ENCODE measurements around the gene RPS26.
A peak's percentile ranks its signal among the peaks of the same experiment; 100 is the strongest.

RPS26 gene

GRCh38 chr12:56004211-56004610, 37.5 kb upstream of the RPS26 start:
- H3K36me3 ChIP-seq (ENCODE audit: control insufficient read depth in 2 of 2, insufficient read depth in 2 of 2, low read length in 2 of 2) = peaks cover 9 to 11% of the 10 kb centered on the region in 2 donors
- peaks cover 12% of the 10 kb centered on the region for H3K4me1 ChIP-seq (ENCODE audit: control insufficient read depth, insufficient read depth, low read length)
- no peaks in the 10 kb centered on the region for H3K9me3 ChIP-seq (ENCODE audit: control insufficient read depth in 2 of 2, low read length in 2 of 2)
- H3K4me3 ChIP-seq (ENCODE audit: low read length in 2 of 2) = no peak overlapping the region
- H3K27ac ChIP-seq (ENCODE audit: low read length) = no peak overlapping the region
- no peak overlapping the region for H3K9ac ChIP-seq (ENCODE audit: low read length in 2 of 2)
- no peaks in the 10 kb centered on the region for H3K27me3 ChIP-seq (ENCODE audit: control insufficient read depth in 1 of 2, insufficient read depth in 2 of 2, low read length in 2 of 2)

- peaks cover 12% of the 10 kb centered on the region for H3K4me1 ChIP-seq (ENCODE audit: control insufficient read depth, insufficient read depth, low read length)
- H3K9ac ChIP-seq (ENCODE audit: low read length in 2 of 2) = peak overlapping the region; percentile 69 to 74
- H3K27ac ChIP-seq (ENCODE audit: low read length) = peak overlapping the region; percentile 77
- H3K4me3 ChIP-seq (ENCODE audit: low read length in 2 of 2) = peak overlapping the region; percentile 79 to 87
- H3K27me3 ChIP-seq (ENCODE audit: control insufficient read depth in 1 of 2, insufficient read depth in 2 of 2, low read length in 2 of 2) = no peaks in the 10 kb centered on the region
- no peaks in the 10 kb centered on the region for H3K9me3 ChIP-seq (ENCODE audit: control insufficient read depth in 2 of 2, low read length in 2 of 2)
- H3K36me3 ChIP-seq (ENCODE audit: control insufficient read depth in 2 of 2, insufficient read depth in 2 of 2, low read length in 2 of 2) = peaks cover 8 to 12% of the 10 kb centered on the region in 2 donors
These were observed 33.9 kb upstream of the RPS26 start for GRCh38 chr12:56007564-56008559.

- Histone ChIP-seq H3K27me3 (ENCODE audit: control insufficient read depth in 1 of 2, insufficient read depth in 2 of 2, low read length in 2 of 2) (no peaks in the 10 kb centered on the region), H3K9ac (ENCODE audit: low read length in 2 of 2) (no peak overlapping the region), H3K36me3 (ENCODE audit: control insufficient read depth in 2 of 2, insufficient read depth in 2 of 2, low read length in 2 of 2) (peaks cover 0 to 8% of the 10 kb centered on the region in 2 donors), H3K27ac (ENCODE audit: low read length) (peak overlapping the region; percentile 24), H3K4me1 (ENCODE audit: control insufficient read depth, insufficient read depth, low read length) (peaks cover 12% of the 10 kb centered on the region), H3K9me3 (ENCODE audit: control insufficient read depth in 2 of 2, low read length in 2 of 2) (no peaks in the 10 kb centered on the region), H3K4me3 (ENCODE audit: low read length in 2 of 2) (no peak overlapping the region)
These were observed 31.6 kb upstream of the RPS26 start for GRCh38 chr12:56010111-56010570.

GRCh38 chr12:56011509-56012090, 30.1 kb upstream of the RPS26 start:
- Histone ChIP-seq H3K27me3 (ENCODE audit: control insufficient read depth in 1 of 2, insufficient read depth in 2 of 2, low read length in 2 of 2) (no peaks in the 10 kb centered on the region), H3K27ac (ENCODE audit: low read length) (no peak overlapping the region)

GRCh38 chr12:56013482-56013881, 28.2 kb upstream of the RPS26 start:
- Histone ChIP-seq H3K9me3 (ENCODE audit: control insufficient read depth in 2 of 2, low read length in 2 of 2) (no peaks in the 10 kb centered on the region), H3K36me3 (ENCODE audit: control insufficient read depth in 2 of 2, insufficient read depth in 2 of 2, low read length in 2 of 2) (peaks cover 5 to 8% of the 10 kb centered on the region in 2 donors), H3K4me3 (ENCODE audit: low read length in 2 of 2) (no peak overlapping the region), H3K9ac (ENCODE audit: low read length in 2 of 2) (no peak overlapping the region), H3K27ac (ENCODE audit: low read length) (no peak overlapping the region), H3K27me3 (ENCODE audit: control insufficient read depth in 1 of 2, insufficient read depth in 2 of 2, low read length in 2 of 2) (no peaks in the 10 kb centered on the region), H3K4me1 (ENCODE audit: control insufficient read depth, insufficient read depth, low read length) (no peaks in the 10 kb centered on the region)

More at GRCh38 chr12:56011509-56012090, 30.1 kb upstream of the RPS26 start:
- H3K9ac ChIP-seq (ENCODE audit: low read length in 2 of 2) = no peak overlapping the region
- H3K9me3 ChIP-seq (ENCODE audit: control insufficient read depth in 2 of 2, low read length in 2 of 2) = no peaks in the 10 kb centered on the region
- peaks cover 0 to 8% of the 10 kb centered on the region in 2 donors for H3K36me3 ChIP-seq (ENCODE audit: control insufficient read depth in 2 of 2, insufficient read depth in 2 of 2, low read length in 2 of 2)
- H3K4me1 ChIP-seq (ENCODE audit: control insufficient read depth, insufficient read depth, low read length) = peaks cover 12% of the 10 kb centered on the region
- H3K4me3 ChIP-seq (ENCODE audit: low read length in 2 of 2) = no peak overlapping the region

GRCh38 chr12:56014205-56014604, 27.5 kb upstream of the RPS26 start:
- no peaks in the 10 kb centered on the region for H3K4me1 ChIP-seq (ENCODE audit: control insufficient read depth, insufficient read depth, low read length)
- no peak overlapping the region for H3K9ac ChIP-seq (ENCODE audit: low read length in 2 of 2)
- H3K27me3 ChIP-seq (ENCODE audit: control insufficient read depth in 1 of 2, insufficient read depth in 2 of 2, low read length in 2 of 2) = no peaks in the 10 kb centered on the region
- no peak overlapping the region for H3K4me3 ChIP-seq (ENCODE audit: low read length in 2 of 2)
- H3K36me3 ChIP-seq (ENCODE audit: control insufficient read depth in 2 of 2, insufficient read depth in 2 of 2, low read length in 2 of 2) = peaks cover 5 to 8% of the 10 kb centered on the region in 2 donors
- no peak overlapping the region for H3K27ac ChIP-seq (ENCODE audit: low read length)
- no peaks in the 10 kb centered on the region for H3K9me3 ChIP-seq (ENCODE audit: control insufficient read depth in 2 of 2, low read length in 2 of 2)

- H3K27me3 ChIP-seq (ENCODE audit: control insufficient read depth in 1 of 2, insufficient read depth in 2 of 2, low read length in 2 of 2) = no peaks in the 10 kb centered on the region
- H3K36me3 ChIP-seq (ENCODE audit: control insufficient read depth in 2 of 2, insufficient read depth in 2 of 2, low read length in 2 of 2) = peaks cover 0 to 5% of the 10 kb centered on the region in 2 donors
- H3K9me3 ChIP-seq (ENCODE audit: control insufficient read depth in 2 of 2, low read length in 2 of 2) = no peaks in the 10 kb centered on the region
- peaks cover 24% of the 10 kb centered on the region for H3K4me1 ChIP-seq (ENCODE audit: control insufficient read depth, insufficient read depth, low read length)
- H3K27ac ChIP-seq (ENCODE audit: low read length) = no peak overlapping the region
- no peak overlapping the region for H3K4me3 ChIP-seq (ENCODE audit: low read length in 2 of 2)
- H3K9ac ChIP-seq (ENCODE audit: low read length in 2 of 2) = no peak overlapping the region
These were observed 24.5 kb upstream of the RPS26 start for GRCh38 chr12:56017181-56017580.

GRCh38 chr12:56018356-56018755, 23.4 kb upstream of the RPS26 start:
- Histone ChIP-seq H3K36me3 (ENCODE audit: control insufficient read depth in 2 of 2, insufficient read depth in 2 of 2, low read length in 2 of 2) (peaks cover 0 to 5% of the 10 kb centered on the region in 2 donors), H3K27me3 (ENCODE audit: control insufficient read depth in 1 of 2, insufficient read depth in 2 of 2, low read length in 2 of 2) (no peaks in the 10 kb centered on the region), H3K9ac (ENCODE audit: low read length in 2 of 2) (no peak overlapping the region), H3K27ac (ENCODE audit: low read length) (no peak overlapping the region), H3K9me3 (ENCODE audit: control insufficient read depth in 2 of 2, low read length in 2 of 2) (no peaks in the 10 kb centered on the region), H3K4me1 (ENCODE audit: control insufficient read depth, insufficient read depth, low read length) (peaks cover 26% of the 10 kb centered on the region), H3K4me3 (ENCODE audit: low read length in 2 of 2) (no peak overlapping the region)

- Histone ChIP-seq H3K27ac (ENCODE audit: low read length) (peak within 1 kb of the TSS; percentile 85), H3K36me3 (ENCODE audit: control insufficient read depth in 2 of 2, insufficient read depth in 2 of 2, low read length in 2 of 2) (peaks cover 8 to 12% of the 10 kb centered on the region in 2 donors), H3K9me3 (ENCODE audit: control insufficient read depth in 2 of 2, low read length in 2 of 2) (no peaks in the 10 kb centered on the region), H3K27me3 (ENCODE audit: control insufficient read depth in 1 of 2, insufficient read depth in 2 of 2, low read length in 2 of 2) (no peaks in the 10 kb centered on the region), H3K4me3 (ENCODE audit: low read length in 2 of 2) (peak within 1 kb of the TSS; percentile 73 to 82), H3K4me1 (ENCODE audit: control insufficient read depth, insufficient read depth, low read length) (peaks cover 26% of the 10 kb centered on the region), H3K9ac (ENCODE audit: low read length in 2 of 2) (peak within 1 kb of the TSS; percentile 71 to 72)
These were observed 21.1 kb upstream of the RPS26 start, which contains the start of gene IKZF4 for GRCh38 chr12:56020423-56021184. IKZF4 (plus strand) TSS chr12:56021043; CDS start chr12:56021494, 451 bp downstream.

- peaks cover 26% of the 10 kb centered on the region for H3K4me1 ChIP-seq (ENCODE audit: control insufficient read depth, insufficient read depth, low read length)
- H3K9ac ChIP-seq (ENCODE audit: low read length in 2 of 2) = peak overlapping the region; percentile 71 to 72
- peak overlapping the region; percentile 73 to 82 for H3K4me3 ChIP-seq (ENCODE audit: low read length in 2 of 2)
- H3K27ac ChIP-seq (ENCODE audit: low read length) = peak overlapping the region; percentile 85
- peaks cover 14 to 17% of the 10 kb centered on the region in 2 donors for H3K36me3 ChIP-seq (ENCODE audit: control insufficient read depth in 2 of 2, insufficient read depth in 2 of 2, low read length in 2 of 2)
- H3K9me3 ChIP-seq (ENCODE audit: control insufficient read depth in 2 of 2, low read length in 2 of 2) = no peaks in the 10 kb centered on the region
- no peaks in the 10 kb centered on the region for H3K27me3 ChIP-seq (ENCODE audit: control insufficient read depth in 1 of 2, insufficient read depth in 2 of 2, low read length in 2 of 2)
These were observed 19.7 kb upstream of the RPS26 start for GRCh38 chr12:56021889-56022497.
